GM21360 (cell line): ENCODE data around the gene CPO.

Source experiments
- ATAC-seq: cut with Tn5 transposase; IDR thresholded peaks from one replicate; pipeline ENCODE4 v1.9.1; 2021; ENCODE audit warnings: mild to moderate bottlenecking, moderate library complexity; ENCODE audit not compliant: unreplicated experiment

Gene CPO

DNA sequence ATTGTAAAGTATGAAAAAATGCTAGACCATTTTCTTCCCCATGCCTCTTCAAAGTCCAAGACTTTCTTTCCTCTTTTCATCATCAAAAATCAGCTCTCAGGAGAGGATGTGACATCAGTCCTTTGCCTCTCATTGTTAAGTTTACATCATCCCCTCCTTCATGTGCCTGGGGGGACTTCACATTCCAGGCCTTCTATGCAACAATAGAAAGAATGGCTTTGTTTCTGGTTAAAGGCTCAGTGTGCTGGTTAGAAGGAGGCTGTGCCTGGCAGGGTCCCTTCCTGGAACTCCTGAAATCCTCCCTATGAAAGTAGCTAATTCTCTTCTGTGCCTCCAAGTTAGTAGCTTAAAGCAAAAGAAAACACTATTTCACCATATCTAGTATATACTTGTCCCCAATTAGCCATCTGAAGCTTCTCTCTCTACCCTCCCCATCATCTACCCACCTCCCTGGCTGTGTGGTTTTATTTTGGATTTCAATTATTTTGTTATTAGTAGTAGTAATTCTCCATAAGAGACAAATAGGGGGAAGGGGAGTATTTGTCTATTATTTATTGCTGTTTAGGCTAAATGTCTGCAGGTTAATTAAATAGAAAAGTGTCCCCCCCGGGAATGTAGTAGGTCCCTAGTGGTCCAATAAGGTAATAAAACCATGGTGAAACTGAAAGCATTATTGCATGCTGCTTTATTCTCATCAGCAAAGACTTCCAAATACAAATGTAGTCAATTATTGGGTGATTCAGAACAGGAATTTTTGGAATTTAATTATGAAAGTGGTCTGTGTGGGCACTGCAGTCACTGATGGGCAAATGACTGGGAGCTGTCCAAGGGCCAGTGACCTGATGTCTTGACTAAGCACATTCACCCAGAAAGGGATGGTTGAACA lies 69.0 kb downstream of the CPO start:
- ATAC-seq: no peak

DNA sequence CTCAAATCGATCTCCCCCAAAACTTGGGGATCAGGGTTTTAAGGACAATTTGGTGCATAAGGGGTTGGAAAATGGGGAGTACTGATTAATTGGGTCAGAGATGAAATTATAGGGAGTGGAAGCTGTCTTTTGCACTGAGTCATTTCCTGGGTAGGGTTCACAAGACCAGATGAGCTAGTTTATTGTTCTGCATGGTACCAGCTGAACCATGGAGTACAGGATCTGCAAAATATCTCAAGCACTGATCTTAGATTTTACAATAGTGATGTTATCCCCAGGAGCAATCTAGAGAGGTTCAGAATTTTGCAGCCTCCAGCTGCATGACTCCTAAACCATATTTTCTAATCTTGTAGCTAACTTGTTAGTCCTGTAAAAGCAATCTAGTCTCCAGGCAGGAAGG lies 73.1 kb downstream of the CPO start:
- ATAC-seq: no peak

DNA sequence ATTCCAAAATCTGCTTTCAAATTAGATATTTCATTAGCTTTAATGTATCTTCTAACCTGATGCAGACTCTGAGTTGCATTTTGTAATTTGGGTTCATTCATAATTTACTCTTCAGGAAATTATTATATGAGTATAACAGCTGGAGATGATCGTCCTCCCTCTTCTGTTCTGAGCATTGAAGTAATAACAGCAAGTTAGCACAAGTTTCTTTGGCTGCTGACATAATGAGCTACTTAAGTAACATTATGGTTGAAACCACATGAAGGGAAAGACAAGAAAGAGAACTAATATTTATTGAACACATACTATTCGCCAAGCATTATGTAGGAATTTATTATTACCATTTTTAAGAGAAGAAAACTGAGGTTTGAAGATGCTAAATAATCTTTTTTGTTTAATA lies 75.1 kb downstream of the CPO start:
- no peak for ATAC-seq

DNA sequence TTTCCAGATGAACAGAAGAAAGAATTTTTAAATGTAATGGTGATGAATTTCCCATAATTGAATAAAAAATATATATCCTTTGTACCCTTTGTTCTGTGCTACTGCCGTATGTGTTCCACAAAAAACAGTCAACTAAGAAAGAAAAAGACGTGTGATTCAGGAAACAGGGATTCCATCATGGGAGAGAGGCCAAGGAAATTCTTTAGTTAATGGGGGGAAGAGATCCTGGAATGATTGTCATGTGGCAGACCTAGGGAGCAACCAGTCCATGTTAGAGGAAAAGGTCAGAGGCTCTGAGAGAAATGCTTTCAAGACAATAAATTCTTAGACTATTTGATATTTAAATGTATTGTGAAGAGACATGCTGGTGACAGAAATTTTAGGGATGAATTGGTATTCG lies 76.6 kb downstream of the CPO start:
- no peak for ATAC-seq
